Parathyroid adenoma (tissue), 2 donors: ENCODE results near the gene HUNK.

Source experiments
- H2AFZ ChIP-seq: fragments of 300-600 bp; sonication (generic); one replicate; pipeline ENCODE4 v1.7.0; 2017; ENCODE audit warnings: antibody characterized with exemption, mild to moderate bottlenecking
- H3K27ac ChIP-seq: fragments of 300-600 bp; sonication (generic); one replicate; pipeline ENCODE4 v1.7.0; 2017
- H3K27me3 ChIP-seq: fragments of 300-600 bp; sonication (generic); one replicate; pipeline ENCODE4 v1.7.0; 2017; ENCODE audit warnings: low read length; ENCODE audit not compliant: control insufficient read depth, insufficient read depth
- H3K36me3 ChIP-seq: fragments of 300-600 bp; sonication (generic); one replicate; pipeline ENCODE4 v1.7.0; 2017; ENCODE audit warnings: low read length; ENCODE audit not compliant: control insufficient read depth, insufficient read depth
- H3K4me1 ChIP-seq: fragments of 300-600 bp; sonication (generic); one replicate; pipeline ENCODE4 v1.7.0; 2017; ENCODE audit warnings: control low read depth
- H3K4me2 ChIP-seq: fragments of 300-600 bp; sonication (generic); one replicate; pipeline ENCODE4 v1.7.0; 2017; ENCODE audit warnings: low read length
- H3K4me3 ChIP-seq: fragments of 300-600 bp; sonication (generic); one replicate; pipeline ENCODE4 v1.7.0; 2017; ENCODE audit warnings: low read depth, low read length
- H3K79me2 ChIP-seq: fragments of 300-600 bp; sonication (generic); one replicate; pipeline ENCODE4 v1.7.0; 2017; ENCODE audit warnings: control low read depth
- H3K9ac ChIP-seq: fragments of 300-600 bp; sonication (generic); one replicate; pipeline ENCODE4 v1.7.0; 2017; ENCODE audit warnings: mild to moderate bottlenecking
- H3K9me3 ChIP-seq: fragments of 300-600 bp; sonication (generic); one replicate; pipeline ENCODE4 v1.7.0; 2017; ENCODE audit warnings: low read length; ENCODE audit not compliant: control insufficient read depth
- CTCF ChIP-seq: fragments of 300-600 bp; sonication (generic); IDR thresholded peaks from one replicate; pipeline ENCODE4 v1.7.0; 2017; ENCODE audit warnings: antibody characterized with exemption, mild to moderate bottlenecking
- donor health status: primary hyperparathyroidism.

Gene HUNK

GRCh38 chr21:31889460-31889859, 16.6 kb downstream of the HUNK start:
- Histone ChIP-seq H3K27ac (no peak overlapping the region), H2AFZ (no peak overlapping the region), H3K9ac (no peak overlapping the region)

GRCh38 chr21:31892686-31893085, 19.9 kb downstream of the HUNK start:
- no peaks in the 10 kb centered on the region for H3K79me2 ChIP-seq
- H3K4me1 ChIP-seq = no peaks in the 10 kb centered on the region
- H3K9me3 ChIP-seq = no peaks in the 10 kb centered on the region
- H2AFZ ChIP-seq = no peak overlapping the region
- H3K27me3 ChIP-seq = no peaks in the 10 kb centered on the region
- no peaks in the 10 kb centered on the region for H3K36me3 ChIP-seq
- no peak overlapping the region for H3K9ac ChIP-seq
- no peak for TF ChIP-seq CTCF
- no peak overlapping the region for H3K4me2 ChIP-seq
- H3K27ac ChIP-seq = no peak overlapping the region
- no peak overlapping the region for H3K4me3 ChIP-seq

More at GRCh38 chr21:31889460-31889859, 16.6 kb downstream of the HUNK start:
- no peaks in the 10 kb centered on the region for H3K79me2 ChIP-seq
- H3K27me3 ChIP-seq = no peaks in the 10 kb centered on the region
- no peaks in the 10 kb centered on the region for H3K9me3 ChIP-seq
- H3K36me3 ChIP-seq = no peaks in the 10 kb centered on the region
- no peak for TF ChIP-seq CTCF
- no peak overlapping the region for H3K4me2 ChIP-seq
- no peaks in the 10 kb centered on the region for H3K4me1 ChIP-seq
- no peak overlapping the region for H3K4me3 ChIP-seq

GRCh38 chr21:31893851-31894415, 21.1 kb downstream of the HUNK start:
- Histone ChIP-seq H3K27me3 (no peaks in the 10 kb centered on the region), H3K79me2 (no peaks in the 10 kb centered on the region), H3K9me3 (no peaks in the 10 kb centered on the region), H3K9ac (no peak overlapping the region), H3K4me2 (no peak overlapping the region), H3K4me1 (no peaks in the 10 kb centered on the region), H3K27ac (no peak overlapping the region), H2AFZ (no peak overlapping the region), H3K4me3 (no peak overlapping the region), H3K36me3 (no peaks in the 10 kb centered on the region)
- no peak for TF ChIP-seq CTCF

- no peaks in the 10 kb centered on the region for H3K36me3 ChIP-seq
- no peak overlapping the region for H3K4me3 ChIP-seq
- H3K27me3 ChIP-seq = no peaks in the 10 kb centered on the region
- no peak overlapping the region for H2AFZ ChIP-seq
- no peak overlapping the region for H3K9ac ChIP-seq
- H3K27ac ChIP-seq = no peak overlapping the region
- H3K4me2 ChIP-seq = no peak overlapping the region
- no peaks in the 10 kb centered on the region for H3K9me3 ChIP-seq
- no peaks in the 10 kb centered on the region for H3K79me2 ChIP-seq
- no peaks in the 10 kb centered on the region for H3K4me1 ChIP-seq
- TF ChIP-seq CTCF = no peak
These were observed 21.6 kb downstream of the HUNK start for GRCh38 chr21:31894457-31894856.

- Histone ChIP-seq H3K36me3 (no peaks in the 10 kb centered on the region), H3K4me2 (no peak overlapping the region), H3K9ac (no peak overlapping the region), H3K9me3 (no peaks in the 10 kb centered on the region), H3K4me3 (no peak overlapping the region), H3K27ac (no peak overlapping the region), H3K79me2 (no peaks in the 10 kb centered on the region), H3K4me1 (no peaks in the 10 kb centered on the region), H3K27me3 (no peaks in the 10 kb centered on the region), H2AFZ (no peak overlapping the region)
- no peak for TF ChIP-seq CTCF
These were observed 22.4 kb downstream of the HUNK start for GRCh38 chr21:31895077-31895835.
